ENCODE results near the gene SHC4. TPM values are rescaled to one million over a fixed set of nuclear protein-coding genes. Genes with fewer than 3 reads are reported as not detected.

SHC4 gene
- total and polyA plus RNA-seq, 2 of the 13 experiments (the other 11 are each of a cell fraction or from before 2014, with no cell fraction given) = 0.04 TPM; not detected in 1

GRCh38 chr15:48802867-48803266 lies 160.9 kb downstream of the SHC4 start (continued):
- TF ChIP-seq REPIN1 (CRISPR knock-in tag; IDR thresholded peaks at IDR 0.05; ENCODE audit: borderline replicate concordance, low read depth) (no peak), IKZF5 (CRISPR knock-in tag; IDR thresholded peaks at IDR 0.05) (no peak), AFF4 (CRISPR knock-in tag; IDR thresholded peaks at IDR 0.05) (no peak), BRF2 (CRISPR knock-in tag; IDR thresholded peaks at IDR 0.05) (no peak), ATF2 (CRISPR knock-in tag; IDR thresholded peaks at IDR 0.05) (no peak), ZBTB46 (CRISPR knock-in tag; IDR thresholded peaks at IDR 0.05; ENCODE audit: borderline replicate concordance) (no peak), ZNF639 (CRISPR knock-in tag; conservative IDR thresholded peaks at IDR 0.05) (no peak), ZGPAT (CRISPR knock-in tag; IDR thresholded peaks at IDR 0.05) (no peak), RBAK (CRISPR knock-in tag; IDR thresholded peaks at IDR 0.05) (no peak)
